ENCODE measurements around the gene HOXB5.

HOXB5 gene

GRCh38 chr17:48639136-48639535 is 45.6 kb upstream of the HOXB5 start:
- DNase-seq (ENCODE audit: low read depth in 2 of 2): no peak
- TF ChIP-seq CTCF (IDR thresholded peaks at IDR 0.05; ENCODE audit: low read depth, low read length): no peak
- no peak overlapping the region for H3K4me3 ChIP-seq (replicated peaks in 1 of 2; ENCODE audit: low read depth in 2 of 2, low read length in 2 of 2)

- no peak for TF ChIP-seq CTCF (IDR thresholded peaks at IDR 0.05; ENCODE audit: low read depth, low read length)
- peak; percentile 41 to 90 for DNase-seq (ENCODE audit: low read depth in 2 of 2)
- H3K4me3 ChIP-seq (replicated peaks in 1 of 2; ENCODE audit: low read depth in 2 of 2, low read length in 2 of 2): no peak overlapping the region
Observed at GRCh38 chr17:48637323-48638260, 44.0 kb upstream of the HOXB5 start.

GRCh38 chr17:48636177-48637018 is 42.8 kb upstream of the HOXB5 start:
- peak; percentile 58 for TF ChIP-seq CTCF (IDR thresholded peaks at IDR 0.05; ENCODE audit: low read depth, low read length)
- no peak overlapping the region for H3K4me3 ChIP-seq (replicated peaks in 1 of 2; ENCODE audit: low read depth in 2 of 2, low read length in 2 of 2)
- peak; percentile 57 to 60 for DNase-seq (ENCODE audit: low read depth in 2 of 2)

- no peak for DNase-seq (ENCODE audit: low read depth in 2 of 2)
- H3K4me3 ChIP-seq (replicated peaks in 1 of 2; ENCODE audit: low read depth in 2 of 2, low read length in 2 of 2): no peak overlapping the region
- TF ChIP-seq CTCF (IDR thresholded peaks at IDR 0.05; ENCODE audit: low read depth, low read length): no peak
Observed at GRCh38 chr17:48634493-48635208, 41.1 kb upstream of the HOXB5 start.

- no peak for TF ChIP-seq CTCF (IDR thresholded peaks at IDR 0.05; ENCODE audit: low read depth, low read length)
- H3K4me3 ChIP-seq (replicated peaks in 1 of 2; ENCODE audit: low read depth in 2 of 2, low read length in 2 of 2): no peak overlapping the region
- no peak for DNase-seq (ENCODE audit: low read depth in 2 of 2)
Observed at GRCh38 chr17:48633266-48633677, 39.7 kb upstream of the HOXB5 start.

DNA sequence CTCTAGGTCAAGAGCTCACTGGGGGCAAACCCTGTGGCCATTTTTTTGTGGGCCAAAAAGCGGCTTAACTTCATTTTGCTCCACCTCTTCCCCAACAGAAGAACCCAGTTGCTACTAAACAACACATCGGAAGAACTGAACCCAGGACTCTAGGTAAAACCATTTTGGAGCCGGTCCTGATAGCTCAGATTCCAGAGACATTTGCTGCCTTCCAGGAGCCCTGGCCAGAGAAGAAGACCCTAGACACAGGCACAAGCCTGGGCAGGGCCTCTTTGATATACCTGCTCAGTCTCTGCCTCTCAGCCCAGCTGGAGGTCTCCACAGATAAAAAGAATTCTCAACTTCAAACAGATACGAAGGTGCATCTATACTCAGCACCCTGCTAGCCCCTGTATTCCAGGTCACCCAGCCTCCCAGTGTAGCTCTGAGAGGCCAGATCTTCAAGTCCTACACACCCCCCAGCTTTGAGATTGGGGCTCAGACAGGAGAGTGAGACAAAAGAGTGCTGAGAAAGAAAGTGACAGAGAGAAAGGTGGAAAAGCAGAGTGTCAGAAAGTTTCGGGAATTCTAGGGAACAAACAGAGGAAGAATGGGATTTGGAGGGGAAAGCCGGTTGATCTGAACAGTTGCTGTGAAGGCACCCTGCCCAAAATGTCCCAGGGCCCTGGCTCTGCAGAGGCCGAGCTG is 39.1 kb upstream of the HOXB5 start:
- no peak for DNase-seq (ENCODE audit: low read depth in 2 of 2)
- no peak overlapping the region for H3K4me3 ChIP-seq (replicated peaks in 1 of 2; ENCODE audit: low read depth in 2 of 2, low read length in 2 of 2)
- no peak for TF ChIP-seq CTCF (IDR thresholded peaks at IDR 0.05; ENCODE audit: low read depth, low read length)

All from cardiac fibroblast (primary cell).